B cell (primary cell): ENCODE data around the gene MEIKIN.

Experiments used
- CTCF ChIP-seq: fragments of 200-600 bp; IDR thresholded peaks from one replicate; pipeline ENCODE4 v1.8.0; 2022; ENCODE audit warnings: antibody characterized with exemption, mild to moderate bottlenecking
- EZH2 ChIP-seq: IDR thresholded peaks from 2 replicates; pipeline ENCODE4 v1.6.1; 2012; ENCODE audit warnings: borderline replicate concordance, low read depth, mild to moderate bottlenecking, moderate library complexity, low read length; ENCODE audit not compliant: insufficient read depth, poor library complexity, severe bottlenecking

DNA sequence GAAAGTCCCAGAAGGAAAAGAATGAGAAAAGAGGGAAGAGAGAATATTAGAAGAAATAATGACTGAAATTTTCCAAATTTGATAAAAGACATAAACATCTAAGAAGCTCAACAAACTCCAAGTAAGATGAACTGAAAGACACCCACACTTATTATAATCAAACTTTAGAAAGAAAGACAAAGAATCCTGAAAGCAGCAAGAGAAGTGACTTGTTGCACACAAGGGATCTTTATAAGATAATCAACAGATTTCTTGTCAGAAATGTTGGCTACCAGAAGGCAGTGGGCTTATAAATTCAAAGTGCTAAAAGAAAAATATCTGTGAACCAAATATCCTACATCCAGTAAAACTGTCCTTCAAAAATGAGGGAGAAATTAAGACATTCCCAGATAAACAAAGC is 99.6 kb downstream of the MEIKIN start:
- no peak for TF ChIP-seq CTCF
- TF ChIP-seq EZH2, result no peak
